Body of pancreas (tissue), 4 donors: Measurements from ENCODE around the gene CPLX1.

Experiments
- POLR2A ChIP-seq, 3 donors: fragments of 450-650 bp; IDR thresholded peaks; one replicate each; pipeline ENCODE4 v1.6.1; 2016; ENCODE audit warnings: antibody characterized with exemption in 3 of 3, mild to moderate bottlenecking in 2 of 3
- TF ChIP-seq, protein P1 (sequence below), 7 experiments: fragments of 450-650 bp in 4 of 7; fragments of 200-600 bp in 3 of 7; sonication (generic) in 3 of 7; IDR thresholded peaks; one replicate each; pipeline ENCODE4 v1.5.1; 2016 to 2019; ENCODE audit warnings: antibody characterized with exemption in 7 of 7

DNA sequence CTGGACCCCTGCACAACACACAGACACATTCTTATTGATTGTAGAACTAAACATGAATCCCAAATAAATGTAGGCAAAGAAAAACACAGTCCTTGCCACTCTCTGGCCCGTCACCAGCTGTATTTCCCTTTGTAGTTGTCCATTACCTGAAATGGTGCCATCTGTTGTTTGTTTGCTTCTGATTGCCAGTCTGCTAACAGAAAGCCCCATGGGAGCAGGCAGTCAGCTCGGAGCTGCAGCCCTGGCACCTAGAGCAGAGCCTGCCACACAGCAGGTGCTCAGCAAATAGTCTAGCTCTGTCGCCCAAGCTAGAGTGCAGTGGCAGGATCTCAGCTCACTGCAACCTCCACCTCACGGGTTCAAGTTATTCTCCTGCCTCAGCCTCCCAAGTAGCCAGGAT lies 28.9 kb downstream of the CPLX1 start:
- TF ChIP-seq, protein P1, sequence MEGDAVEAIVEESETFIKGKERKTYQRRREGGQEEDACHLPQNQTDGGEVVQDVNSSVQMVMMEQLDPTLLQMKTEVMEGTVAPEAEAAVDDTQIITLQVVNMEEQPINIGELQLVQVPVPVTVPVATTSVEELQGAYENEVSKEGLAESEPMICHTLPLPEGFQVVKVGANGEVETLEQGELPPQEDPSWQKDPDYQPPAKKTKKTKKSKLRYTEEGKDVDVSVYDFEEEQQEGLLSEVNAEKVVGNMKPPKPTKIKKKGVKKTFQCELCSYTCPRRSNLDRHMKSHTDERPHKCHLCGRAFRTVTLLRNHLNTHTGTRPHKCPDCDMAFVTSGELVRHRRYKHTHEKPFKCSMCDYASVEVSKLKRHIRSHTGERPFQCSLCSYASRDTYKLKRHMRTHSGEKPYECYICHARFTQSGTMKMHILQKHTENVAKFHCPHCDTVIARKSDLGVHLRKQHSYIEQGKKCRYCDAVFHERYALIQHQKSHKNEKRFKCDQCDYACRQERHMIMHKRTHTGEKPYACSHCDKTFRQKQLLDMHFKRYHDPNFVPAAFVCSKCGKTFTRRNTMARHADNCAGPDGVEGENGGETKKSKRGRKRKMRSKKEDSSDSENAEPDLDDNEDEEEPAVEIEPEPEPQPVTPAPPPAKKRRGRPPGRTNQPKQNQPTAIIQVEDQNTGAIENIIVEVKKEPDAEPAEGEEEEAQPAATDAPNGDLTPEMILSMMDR (IDR thresholded peaks at IDR 0.05), result no peak
- no peak for TF ChIP-seq POLR2A (IDR thresholded peaks at IDR 0.05)
